Nephron progenitor cell (in vitro differentiated cells): ENCODE data around the gene SPDYE1.

Source experiments
- DNase-seq: peaks from one replicate; pipeline ENCODE4 v3.0.0; 2021
- H3K27ac Mint-ChIP-seq: 2 replicates; pipeline ENCODE4 v1.8.0; 2021; ENCODE audit warnings: mild to moderate bottlenecking, moderate library complexity, mixed read lengths
- H3K27me3 Mint-ChIP-seq: 2 replicates; pipeline ENCODE4 v1.8.0; 2021; ENCODE audit warnings: mild to moderate bottlenecking, low read depth, mixed read lengths; ENCODE audit not compliant: poor library complexity
- H3K36me3 Mint-ChIP-seq: 2 replicates; pipeline ENCODE4 v1.8.0; 2021; ENCODE audit warnings: low read depth, mixed read lengths
- H3K4me1 Mint-ChIP-seq: 2 replicates; pipeline ENCODE4 v1.8.0; 2021; ENCODE audit warnings: mixed read lengths
- H3K4me3 Mint-ChIP-seq: 2 replicates; pipeline ENCODE4 v1.8.0; 2021; ENCODE audit warnings: mild to moderate bottlenecking, moderate library complexity, mixed read lengths
- H3K9me3 Mint-ChIP-seq: 2 replicates; pipeline ENCODE4 v1.8.0; 2021; ENCODE audit warnings: mild to moderate bottlenecking, moderate library complexity, mixed read lengths
- TF ChIP-seq, protein P1 (sequence below): fragments of 200-600 bp; sonication (generic); IDR thresholded peaks from 2 replicates; pipeline ENCODE4 v1.5.0; 2021; ENCODE audit warnings: antibody characterized with exemption

SPDYE1 gene

GRCh38 chr7:44045226-44046014 lies 47.7 kb downstream of the SPDYE1 start:
- peaks cover 41% of the 10 kb centered on the region for H3K4me1 Mint-ChIP-seq
- peaks cover 22% of the 10 kb centered on the region for H3K36me3 Mint-ChIP-seq
- peak overlapping the region; percentile 88 for H3K4me3 Mint-ChIP-seq
- H3K27ac Mint-ChIP-seq = no peak overlapping the region
- TF ChIP-seq, protein P1, sequence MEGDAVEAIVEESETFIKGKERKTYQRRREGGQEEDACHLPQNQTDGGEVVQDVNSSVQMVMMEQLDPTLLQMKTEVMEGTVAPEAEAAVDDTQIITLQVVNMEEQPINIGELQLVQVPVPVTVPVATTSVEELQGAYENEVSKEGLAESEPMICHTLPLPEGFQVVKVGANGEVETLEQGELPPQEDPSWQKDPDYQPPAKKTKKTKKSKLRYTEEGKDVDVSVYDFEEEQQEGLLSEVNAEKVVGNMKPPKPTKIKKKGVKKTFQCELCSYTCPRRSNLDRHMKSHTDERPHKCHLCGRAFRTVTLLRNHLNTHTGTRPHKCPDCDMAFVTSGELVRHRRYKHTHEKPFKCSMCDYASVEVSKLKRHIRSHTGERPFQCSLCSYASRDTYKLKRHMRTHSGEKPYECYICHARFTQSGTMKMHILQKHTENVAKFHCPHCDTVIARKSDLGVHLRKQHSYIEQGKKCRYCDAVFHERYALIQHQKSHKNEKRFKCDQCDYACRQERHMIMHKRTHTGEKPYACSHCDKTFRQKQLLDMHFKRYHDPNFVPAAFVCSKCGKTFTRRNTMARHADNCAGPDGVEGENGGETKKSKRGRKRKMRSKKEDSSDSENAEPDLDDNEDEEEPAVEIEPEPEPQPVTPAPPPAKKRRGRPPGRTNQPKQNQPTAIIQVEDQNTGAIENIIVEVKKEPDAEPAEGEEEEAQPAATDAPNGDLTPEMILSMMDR = no peak
- peaks cover 27% of the 10 kb centered on the region for H3K27me3 Mint-ChIP-seq
- no peak for DNase-seq
- H3K9me3 Mint-ChIP-seq = peaks cover 4% of the 10 kb centered on the region

GRCh38 chr7:44046321-44047061 lies 48.8 kb downstream of the SPDYE1 start:
- peak overlapping the region; percentile 88 for H3K4me3 Mint-ChIP-seq
- H3K9me3 Mint-ChIP-seq = peaks cover 4% of the 10 kb centered on the region
- peaks cover 17% of the 10 kb centered on the region for H3K27me3 Mint-ChIP-seq
- peaks cover 24% of the 10 kb centered on the region for H3K36me3 Mint-ChIP-seq
- H3K4me1 Mint-ChIP-seq = peaks cover 49% of the 10 kb centered on the region
- TF ChIP-seq, protein P1 = no peak
- H3K27ac Mint-ChIP-seq = no peak overlapping the region
- no peak for DNase-seq

DNA sequence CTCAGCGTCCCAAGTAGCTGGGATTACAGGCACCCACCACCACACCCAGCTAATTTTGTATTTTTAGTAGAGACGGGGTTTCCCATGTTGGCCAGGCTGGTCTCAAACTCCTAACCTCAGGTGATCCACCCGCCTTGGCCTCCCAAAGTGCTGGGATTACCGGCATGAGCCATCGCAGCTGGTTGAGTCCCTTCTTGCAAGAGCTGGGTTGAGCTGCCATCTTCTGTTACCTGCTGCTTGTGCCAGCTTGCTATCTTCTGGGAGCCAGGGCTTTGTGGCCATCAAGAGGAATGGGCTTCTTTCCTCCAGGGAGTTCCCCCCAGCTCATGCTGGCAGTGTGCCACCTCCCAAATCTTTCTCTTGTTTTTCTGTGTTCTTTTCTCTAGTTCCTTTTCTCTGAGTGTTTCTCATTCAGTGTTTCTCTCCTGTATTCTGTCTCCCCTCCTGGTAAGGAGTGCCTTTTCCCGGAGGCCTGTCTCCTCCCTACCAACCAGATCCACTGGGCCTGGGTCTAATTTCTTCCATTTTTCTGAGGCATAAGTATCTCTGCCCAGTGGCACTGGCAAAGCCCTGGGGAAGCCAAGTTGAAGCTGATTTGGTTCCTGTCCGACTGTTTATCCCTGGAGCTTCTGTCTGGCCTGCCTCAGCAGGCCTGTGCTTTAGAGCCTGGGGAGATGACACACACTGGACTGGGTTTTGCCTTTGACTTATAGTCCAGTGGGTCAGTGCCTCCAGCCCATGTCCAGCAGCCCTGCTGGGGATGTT lies 50.5 kb downstream of the SPDYE1 start:
- TF ChIP-seq, protein P1 = no peak
- Mint-ChIP-seq H3K4me1 (peaks cover 49% of the 10 kb centered on the region), H3K9me3 (no peaks in the 10 kb centered on the region), H3K4me3 (no peak overlapping the region), H3K27ac (peak overlapping the region; percentile 97), H3K36me3 (peaks cover 35% of the 10 kb centered on the region), H3K27me3 (peaks cover 7% of the 10 kb centered on the region)
- DNase-seq = no peak

DNA sequence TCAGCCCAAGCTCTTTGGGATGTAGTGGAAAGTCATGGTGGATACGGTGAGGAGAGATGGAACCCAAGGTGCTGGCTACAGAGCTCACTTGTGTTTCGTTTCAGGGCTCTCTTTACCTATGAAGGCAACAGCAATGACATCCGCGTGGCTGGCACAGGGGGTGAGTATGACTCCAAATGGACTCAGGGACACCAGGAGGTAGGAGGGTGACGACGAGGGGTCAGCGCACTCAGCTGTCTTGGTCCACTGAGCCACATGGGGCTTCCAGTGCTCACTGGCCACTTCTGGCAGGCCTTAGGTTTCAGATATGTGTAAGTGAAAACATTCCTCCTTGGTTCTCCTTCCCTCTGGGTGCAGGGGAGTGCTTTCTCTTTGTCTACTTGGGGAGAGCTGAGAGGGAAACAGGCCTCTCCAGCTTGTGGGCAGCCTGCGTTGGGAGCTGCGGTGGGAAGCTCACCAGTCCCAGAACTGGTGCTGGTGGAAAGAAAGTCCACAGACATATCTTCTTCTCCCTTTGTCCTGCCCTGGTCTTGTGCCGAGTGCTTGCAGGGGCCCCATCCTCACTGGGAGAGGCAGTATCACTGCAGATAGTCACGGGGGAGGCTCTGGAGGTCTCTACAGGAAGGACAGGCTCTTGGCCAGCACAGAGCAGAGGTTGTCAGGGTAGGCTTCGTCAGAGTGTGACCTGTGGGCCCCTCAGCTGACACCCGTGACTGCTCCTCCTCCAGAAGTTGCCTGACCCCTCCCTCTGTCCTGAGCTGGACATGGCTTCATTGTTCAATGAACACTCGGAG lies 52.6 kb downstream of the SPDYE1 start:
- TF ChIP-seq, protein P1 = no peak
- Mint-ChIP-seq H3K27ac (peak overlapping the region; percentile 94), H3K9me3 (no peaks in the 10 kb centered on the region), H3K36me3 (peaks cover 53% of the 10 kb centered on the region), H3K27me3 (peaks cover 7% of the 10 kb centered on the region), H3K4me1 (peaks cover 40% of the 10 kb centered on the region), H3K4me3 (no peak overlapping the region)
- no peak for DNase-seq

DNA sequence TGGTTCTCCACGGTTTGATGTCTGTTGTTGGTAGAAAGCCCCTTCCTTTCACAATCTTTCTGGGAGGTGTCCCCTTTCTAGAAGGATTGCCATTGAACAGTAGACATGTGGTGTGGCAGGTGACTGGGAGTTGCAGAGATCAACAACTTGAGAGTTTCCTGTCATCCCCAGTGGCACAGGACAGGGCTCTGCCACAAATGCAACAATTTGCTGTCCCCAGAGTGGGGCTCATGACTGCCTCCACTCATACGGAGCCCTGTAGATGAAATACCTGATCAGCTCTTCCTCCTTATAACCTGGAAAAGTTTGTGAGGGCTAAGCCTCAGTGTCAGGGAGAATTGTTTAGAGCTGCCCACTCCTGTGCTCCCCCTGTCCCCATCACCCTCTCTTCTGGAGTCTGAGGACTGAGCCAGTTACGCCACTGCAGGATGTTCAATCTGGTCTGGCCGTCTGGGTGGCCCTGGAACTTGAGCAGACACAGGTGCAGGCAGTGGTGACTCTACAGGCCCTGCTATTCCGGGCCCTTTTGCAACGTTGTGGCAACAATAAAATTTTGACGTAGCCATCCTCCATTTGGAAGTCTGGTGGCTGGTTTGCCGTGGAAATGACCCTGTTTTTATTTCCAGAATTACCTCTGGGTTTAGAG lies 53.3 kb downstream of the SPDYE1 start:
- Mint-ChIP-seq H3K27me3 (peaks cover 6% of the 10 kb centered on the region), H3K27ac (peak overlapping the region; percentile 94), H3K36me3 (peaks cover 60% of the 10 kb centered on the region), H3K4me3 (no peak overlapping the region), H3K4me1 (peaks cover 32% of the 10 kb centered on the region), H3K9me3 (no peaks in the 10 kb centered on the region)
- TF ChIP-seq, protein P1 = no peak
- no peak for DNase-seq
